ENCODE measurements around the gene SLC15A1.
"Not testable (repeated sequence)": the region's sequence is repeated elsewhere in the genome, so short reads cannot be mapped to it uniquely, and the experiment has no call there.

SLC15A1 gene

DNA sequence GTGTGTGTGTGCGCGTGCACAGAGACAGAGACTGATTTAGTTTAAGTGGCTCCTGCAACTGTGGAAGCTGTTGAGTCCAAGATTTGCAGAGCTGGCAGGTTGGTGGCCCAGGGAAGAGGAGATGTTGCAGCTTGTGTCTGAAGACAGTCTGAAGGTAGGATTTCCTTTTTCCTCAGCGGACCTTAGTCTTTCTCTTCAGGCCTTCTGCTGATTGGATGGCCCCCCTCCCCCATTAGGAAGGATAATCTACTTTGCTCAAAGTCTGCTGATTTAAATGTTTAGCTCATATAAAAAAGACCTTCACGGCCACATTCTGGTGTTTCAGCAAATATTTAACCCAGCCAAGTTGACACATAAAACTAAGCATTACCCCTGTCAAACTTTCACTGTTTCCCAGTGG lies 84.3 kb downstream of the SLC15A1 start:
- DNase-seq (ENCODE audit: extremely low spot score, insufficient read length, low read depth) = no peak
- FAIRE-seq = no peak

GRCh38 chr13:98665638-98665995 lies 86.9 kb downstream of the SLC15A1 start:
- no peak for FAIRE-seq

DNA sequence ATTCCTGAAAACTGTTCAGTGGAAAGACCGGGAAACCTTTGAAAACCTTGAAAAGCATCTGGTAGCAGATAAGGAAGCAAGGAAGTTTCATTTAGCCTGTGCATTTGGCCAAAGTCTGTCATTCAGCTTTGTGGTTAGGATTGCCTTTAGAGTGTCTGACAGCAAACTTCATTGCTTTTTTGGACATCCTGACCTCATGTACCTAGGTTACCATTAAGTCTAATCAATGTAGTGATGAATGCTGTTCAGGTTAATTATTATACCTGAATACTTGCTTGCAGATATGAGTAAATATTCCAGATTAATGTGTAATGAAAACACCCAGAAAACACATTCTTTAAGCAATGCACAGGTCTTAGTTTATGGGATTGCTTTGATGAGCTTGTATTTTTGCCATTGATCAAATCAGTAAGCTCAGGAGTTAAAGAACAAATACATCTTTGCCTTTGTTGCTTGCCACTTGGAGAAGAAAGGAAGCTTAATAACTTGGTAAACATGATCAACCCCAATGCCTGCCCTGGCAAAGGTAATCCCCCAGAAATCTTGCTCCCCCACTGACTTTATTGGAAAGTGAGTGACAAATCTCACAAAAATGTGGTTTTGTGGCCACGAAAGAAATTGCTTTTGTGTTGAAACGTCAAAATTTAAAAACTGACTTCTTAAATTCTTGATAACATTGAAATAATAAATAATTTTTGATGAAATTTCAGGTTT lies 87.4 kb downstream of the SLC15A1 start:
- FAIRE-seq (peak; percentile 52), DNase-seq (ENCODE audit: extremely low spot score, insufficient read length, low read depth) (no peak)

More at GRCh38 chr13:98665638-98665995, 86.9 kb downstream of the SLC15A1 start:
- no peak for DNase-seq (ENCODE audit: extremely low spot score, insufficient read length, low read depth)

DNA sequence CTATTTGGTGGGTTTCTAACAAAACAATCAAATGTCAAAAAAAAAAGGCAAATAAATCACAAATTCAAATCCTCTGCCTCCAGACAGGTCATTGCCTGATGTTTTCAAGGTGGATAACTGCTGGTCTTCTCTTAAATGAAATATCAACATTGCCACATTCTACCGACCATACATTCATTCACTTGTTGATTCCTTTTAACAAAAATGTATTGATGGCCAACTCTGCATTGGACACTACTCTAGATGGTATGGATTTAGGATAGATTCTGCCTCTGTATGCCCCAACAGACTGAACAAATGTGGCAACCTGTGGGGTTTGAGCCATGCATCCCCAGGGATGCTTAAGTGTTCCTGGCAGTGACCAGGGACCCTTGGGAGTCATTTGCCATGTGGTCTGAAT lies 88.0 kb downstream of the SLC15A1 start:
- FAIRE-seq = no peak
- no peak for DNase-seq (ENCODE audit: extremely low spot score, insufficient read length, low read depth)

GRCh38 chr13:98664047-98664446 lies 88.4 kb downstream of the SLC15A1 start:
- DNase-seq (ENCODE audit: extremely low spot score, insufficient read length, low read depth) = no peak
- FAIRE-seq = no peak

DNA sequence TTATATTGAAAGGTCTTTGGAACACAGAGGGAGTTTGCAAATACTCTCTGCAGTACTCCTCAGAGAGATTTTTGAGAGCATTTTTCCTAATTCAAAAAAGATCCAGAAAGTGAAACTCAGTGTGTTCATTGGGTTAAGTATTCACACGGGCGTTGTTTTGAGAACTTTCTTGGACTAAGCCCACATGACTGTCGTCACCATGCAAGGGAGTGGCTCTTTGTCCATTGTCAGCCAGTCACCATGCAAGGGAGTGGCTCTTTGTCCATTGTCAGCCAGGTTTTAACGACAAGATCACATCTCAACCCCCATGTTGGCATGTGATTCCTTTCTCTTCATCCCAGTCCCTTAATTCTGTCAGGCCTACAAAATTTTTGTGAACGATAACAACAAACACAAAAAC lies 94.3 kb downstream of the SLC15A1 start:
- FAIRE-seq = no peak
- no peak for DNase-seq (ENCODE audit: extremely low spot score, insufficient read length, low read depth)

GRCh38 chr13:98657506-98658085 lies 94.9 kb downstream of the SLC15A1 start:
- DNase-seq (ENCODE audit: extremely low spot score, insufficient read length, low read depth) = no peak
- FAIRE-seq = no peak

DNA sequence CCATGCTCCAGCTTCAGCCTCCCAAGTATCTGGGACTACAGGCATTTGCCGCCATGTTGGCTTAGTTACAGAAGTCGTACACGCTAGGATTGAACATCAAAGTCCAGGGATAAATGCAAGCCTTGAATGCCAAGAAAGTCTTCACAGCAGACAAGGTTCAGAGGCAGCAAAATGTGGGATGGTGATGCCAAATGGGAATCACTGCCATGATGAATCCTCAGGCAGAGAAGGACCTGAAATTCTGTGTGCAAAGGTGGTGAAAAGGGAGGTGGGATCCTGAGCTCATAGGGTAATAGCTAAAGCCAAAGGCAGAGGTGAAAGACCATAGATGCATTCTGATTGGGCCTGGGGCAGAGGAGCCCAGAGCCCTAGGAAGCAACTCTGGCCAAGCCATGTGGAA lies 96.2 kb downstream of the SLC15A1 start:
- FAIRE-seq (no peak), DNase-seq (ENCODE audit: extremely low spot score, insufficient read length, low read depth) (no peak)

DNA sequence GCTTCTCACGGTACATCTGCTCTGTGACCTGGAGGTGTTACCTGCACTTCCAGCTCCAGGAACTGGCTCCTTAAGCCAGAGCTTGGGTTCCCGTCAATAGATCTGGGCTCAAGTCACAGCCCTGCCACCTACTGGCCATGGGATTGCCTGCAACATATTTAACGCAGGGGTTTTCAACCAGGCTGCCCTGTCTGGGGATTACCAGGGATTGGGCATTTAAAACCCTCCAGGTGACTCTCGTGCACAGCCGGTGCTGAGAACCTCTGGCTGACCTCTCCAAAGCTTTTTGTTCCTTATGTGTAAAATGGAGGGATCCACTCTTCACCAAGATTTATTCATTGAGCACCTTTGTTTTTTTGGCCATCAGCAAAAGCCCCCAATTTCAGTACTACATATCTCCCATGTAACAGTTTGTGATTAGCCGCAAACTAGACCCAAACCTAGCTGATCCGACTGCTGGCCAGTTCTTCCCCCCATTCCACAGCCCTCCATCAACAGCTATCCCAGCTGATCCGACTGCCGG lies 98.9 kb downstream of the SLC15A1 start:
- DNase-seq (ENCODE audit: extremely low spot score, insufficient read length, low read depth) (peak; percentile 47), FAIRE-seq (peak; percentile 79)

- DNase-seq (ENCODE audit: extremely low spot score, insufficient read length, low read depth) (no peak), FAIRE-seq (no peak)
These were observed 99.6 kb downstream of the SLC15A1 start for GRCh38 chr13:98652721-98653462.

DNA sequence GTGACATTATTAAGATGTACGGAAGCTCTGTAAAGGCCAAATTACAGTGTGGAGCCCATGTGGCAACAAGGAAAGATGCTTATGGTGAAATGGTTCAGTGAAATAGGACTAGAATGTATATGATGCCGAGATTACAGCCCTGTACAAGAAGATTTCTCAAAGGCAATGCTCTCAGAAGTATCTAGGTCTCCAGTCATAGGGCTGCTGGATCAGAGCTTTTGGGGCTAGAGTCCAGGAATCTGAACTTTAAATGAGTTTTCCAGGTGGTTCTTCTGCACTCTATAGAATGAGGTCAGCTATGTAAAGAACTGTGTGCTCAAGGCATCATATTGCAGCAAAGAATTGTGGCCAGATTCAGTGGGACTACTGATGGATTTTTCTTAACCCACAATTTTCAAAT lies 100.2 kb downstream of the SLC15A1 start:
- DNase-seq (ENCODE audit: extremely low spot score, insufficient read length, low read depth) (no peak), FAIRE-seq (no peak)

DNA sequence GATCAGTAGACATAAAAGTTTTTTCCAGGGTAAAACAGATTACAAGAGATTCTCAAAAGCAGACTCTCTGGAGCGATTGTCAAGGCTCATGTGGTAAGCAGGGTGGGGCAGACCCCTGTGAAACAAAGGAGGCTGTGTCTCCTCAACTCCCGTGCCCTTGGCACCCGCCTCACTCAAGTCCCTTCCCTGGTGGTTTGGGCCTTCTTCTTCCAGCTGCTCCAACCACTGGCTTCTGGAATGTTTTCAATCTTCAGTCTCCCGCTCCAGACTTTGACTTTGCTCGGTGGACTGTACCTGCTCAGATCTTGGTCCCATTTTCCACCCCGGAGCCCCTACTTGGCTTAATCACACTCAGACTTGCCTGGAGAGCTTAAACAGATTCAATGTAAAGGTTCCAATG lies 100.7 kb downstream of the SLC15A1 start:
- DNase-seq (ENCODE audit: extremely low spot score, insufficient read length, low read depth) (no peak), FAIRE-seq (no peak)

DNA sequence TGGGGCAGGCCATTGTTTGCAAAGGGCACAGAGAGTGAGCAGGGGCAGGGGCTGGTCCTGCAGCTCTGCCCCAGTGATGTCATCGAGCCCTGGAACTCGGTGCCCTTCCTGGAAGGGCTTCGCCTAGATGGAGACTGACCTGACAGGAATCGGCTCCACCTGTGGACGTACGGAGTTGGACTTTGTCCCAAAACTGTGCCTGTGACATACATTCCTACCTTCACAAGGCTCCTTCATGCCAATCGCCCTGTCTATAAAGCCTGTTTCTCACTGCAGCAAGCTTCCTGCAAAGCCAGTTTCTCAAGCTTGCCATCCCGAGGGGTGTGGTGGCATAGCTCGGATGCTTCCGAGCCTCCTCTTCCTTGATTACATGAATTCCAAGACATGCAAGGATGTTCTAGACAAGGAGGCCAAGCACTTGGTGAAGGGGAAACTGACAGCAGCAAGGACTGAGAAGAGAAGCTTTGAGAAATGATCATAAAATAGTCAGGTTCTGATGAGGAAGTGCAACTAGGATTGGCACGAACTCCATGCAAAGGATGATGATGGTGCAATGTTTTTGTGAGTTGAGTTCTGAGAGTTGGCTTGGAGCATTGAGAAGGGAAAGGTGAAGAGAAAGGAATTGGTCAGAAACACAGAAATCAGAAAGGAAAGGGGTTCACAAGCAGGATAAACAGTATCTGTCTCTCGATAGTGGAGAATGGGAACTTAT lies 101.9 kb downstream of the SLC15A1 start:
- DNase-seq (ENCODE audit: extremely low spot score, insufficient read length, low read depth) (no peak), FAIRE-seq (no peak)

DNA sequence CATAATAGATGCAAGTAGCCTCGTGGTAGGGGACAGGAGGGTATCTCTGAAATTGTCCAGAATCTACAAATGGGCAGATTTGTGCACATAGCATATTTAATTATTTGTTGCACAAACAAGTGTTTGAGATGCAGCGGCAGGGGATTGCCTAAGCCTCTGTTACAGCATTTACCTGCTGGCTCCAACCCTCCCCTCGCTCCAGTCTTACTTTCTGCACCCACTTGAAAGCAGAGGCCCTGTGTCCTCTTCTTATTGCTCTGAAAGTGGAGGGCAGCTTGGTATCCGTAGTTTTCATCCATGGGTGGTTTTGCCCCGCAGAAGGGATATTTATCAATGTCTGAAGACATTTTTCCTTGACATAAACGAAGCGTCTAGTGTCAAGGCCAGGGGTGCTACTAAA lies 102.6 kb downstream of the SLC15A1 start:
- FAIRE-seq (no peak), DNase-seq (ENCODE audit: extremely low spot score, insufficient read length, low read depth) (no peak)

GRCh38 chr13:98648686-98649085 lies 103.8 kb downstream of the SLC15A1 start:
- no peak for DNase-seq (ENCODE audit: extremely low spot score, insufficient read length, low read depth)

DNA sequence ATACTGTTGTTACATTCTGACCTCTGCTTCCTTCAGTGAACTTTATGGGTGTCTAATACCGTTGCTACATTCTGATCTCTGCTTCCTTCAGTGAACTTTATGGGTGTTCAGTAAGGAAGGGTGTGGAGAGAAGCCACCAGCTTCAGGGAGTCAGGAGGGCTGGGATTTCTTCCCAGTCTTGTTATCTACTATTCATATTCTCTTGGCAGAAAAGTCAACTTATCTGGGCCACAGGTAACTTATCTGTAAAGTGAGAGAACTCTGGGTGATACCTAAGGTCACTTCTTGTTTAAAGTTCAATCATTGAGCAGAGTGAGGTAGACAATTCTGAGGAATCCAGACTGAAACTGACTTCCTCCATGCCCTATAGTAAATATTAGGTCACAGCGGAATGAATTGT lies 104.3 kb downstream of the SLC15A1 start:
- DNase-seq (ENCODE audit: extremely low spot score, insufficient read length, low read depth) (no peak), FAIRE-seq (no peak)

More at GRCh38 chr13:98648686-98649085, 103.8 kb downstream of the SLC15A1 start:
- no peak for FAIRE-seq

DNA sequence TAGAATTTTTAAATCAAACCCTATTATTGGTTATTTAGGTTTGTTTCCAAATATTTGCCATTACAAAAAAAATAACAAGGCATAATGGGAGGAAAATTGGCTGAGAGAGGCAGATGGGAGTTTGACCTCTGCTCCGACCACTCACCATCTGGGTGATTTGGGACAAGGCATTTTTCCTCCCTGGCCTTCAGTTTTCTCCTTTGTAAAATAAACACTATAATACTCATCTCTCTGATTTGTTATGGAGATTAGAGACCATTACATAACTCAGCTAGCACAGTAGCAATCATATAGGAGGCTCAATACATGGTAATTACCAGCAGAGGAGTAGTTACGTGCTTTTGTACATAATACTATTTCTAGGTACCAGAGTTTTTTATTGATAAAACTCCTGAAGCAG lies 105.4 kb downstream of the SLC15A1 start:
- no peak for DNase-seq (ENCODE audit: extremely low spot score, insufficient read length, low read depth)
- FAIRE-seq = no peak

- DNase-seq (ENCODE audit: extremely low spot score, insufficient read length, low read depth) = no peak
These were observed 109.0 kb downstream of the SLC15A1 start for GRCh38 chr13:98643479-98643878.

DNA sequence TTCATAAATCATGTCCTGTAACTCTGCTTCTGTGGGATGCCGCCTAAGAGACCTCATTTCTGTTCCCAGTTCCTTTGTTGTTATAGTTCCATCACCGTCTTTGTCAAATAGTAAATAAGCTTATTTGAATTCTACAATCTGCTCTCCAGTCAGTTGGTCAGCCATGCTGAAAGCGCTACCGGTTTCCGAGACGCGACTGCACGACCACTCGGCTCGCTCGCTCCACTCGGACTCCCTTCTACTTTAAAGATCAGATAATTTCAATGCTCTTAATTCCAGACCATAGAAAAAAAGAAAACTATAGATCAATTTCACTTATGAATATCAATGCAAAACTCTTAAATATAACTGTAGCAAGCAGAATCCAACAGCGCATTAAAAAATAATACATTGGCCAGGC lies 111.4 kb downstream of the SLC15A1 start:
- DNase-seq (ENCODE audit: extremely low spot score, insufficient read length, low read depth) (no peak), FAIRE-seq (no peak)

More at GRCh38 chr13:98643479-98643878, 109.0 kb downstream of the SLC15A1 start:
- FAIRE-seq = no peak

- FAIRE-seq; DNase-seq (ENCODE audit: extremely low spot score, insufficient read length, low read depth): not testable (repeated sequence)
These were observed 112.7 kb downstream of the SLC15A1 start for GRCh38 chr13:98639785-98640184.
